Skin of body (tissue), 2 donors: ENCODE results near the gene PAEP. TPM values are rescaled to one million over a fixed set of nuclear protein-coding genes. Genes with fewer than 3 reads are reported as not detected.
"Not testable (repeated sequence)": the region's sequence is repeated elsewhere in the genome, so short reads cannot be mapped to it uniquely, and the experiment has no call there.

Experiments used
- DNase-seq: peaks from one replicate; lab custom pipeline; 2025; lab: John Stamatoyannopoulos, UW
- total RNA-seq: library from RNA; depleted of rRNA; stranded (reverse); fragments of >200 nt; gene quantifications from one replicate; pipeline ENCODE4 v1.2.3, GENCODE V29; 2014

Gene PAEP
- total RNA-seq, 1 donor from 2014 or later, result not detected

GRCh38 chr9:135549478-135550343, 11.8 kb upstream of the PAEP start:
- DNase-seq, result not testable (repeated sequence)

- no peak for DNase-seq
Observed at GRCh38 chr9:135550344-135550918, 11.1 kb upstream of the PAEP start.

- no peak for DNase-seq
Observed at GRCh38 chr9:135551031-135551430, 10.5 kb upstream of the PAEP start.

- no peak for DNase-seq
Observed at GRCh38 chr9:135551456-135551855, 10.1 kb upstream of the PAEP start.

- no peak for DNase-seq
Observed at GRCh38 chr9:135552021-135552697, 9.4 kb upstream of the PAEP start.

- DNase-seq, result no peak
Observed at GRCh38 chr9:135552698-135553171, 8.8 kb upstream of the PAEP start.

- DNase-seq, result no peak
Observed at GRCh38 chr9:135554718-135555117, 6.8 kb upstream of the PAEP start.

- DNase-seq, result no peak
Observed at GRCh38 chr9:135555203-135555602, 6.4 kb upstream of the PAEP start.

GRCh38 chr9:135555910-135556309, 5.6 kb upstream of the PAEP start:
- DNase-seq, result no peak

GRCh38 chr9:135559606-135560005, 1.9 kb upstream of the PAEP start:
- DNase-seq, result no peak

- DNase-seq, result no peak
Observed at GRCh38 chr9:135562235-135562745, 734 bp downstream of the PAEP start.

GRCh38 chr9:135563039-135563476, 1.5 kb downstream of the PAEP start:
- no peak for DNase-seq

- DNase-seq, result no peak
Observed at GRCh38 chr9:135563858-135564257, 2.3 kb downstream of the PAEP start.

- no peak for DNase-seq
Observed at GRCh38 chr9:135565141-135565628, 3.6 kb downstream of the PAEP start.

- no peak for DNase-seq
Observed at GRCh38 chr9:135565636-135566035, 4.1 kb downstream of the PAEP start.

- no peak for DNase-seq
Observed at GRCh38 chr9:135566552-135566951, 5.0 kb downstream of the PAEP start.

GRCh38 chr9:135567311-135567710, 5.8 kb downstream of the PAEP start:
- DNase-seq, result no peak

GRCh38 chr9:135568026-135568425, 6.5 kb downstream of the PAEP start:
- no peak for DNase-seq

- no peak for DNase-seq
Observed at GRCh38 chr9:135570456-135570855, 8.9 kb downstream of the PAEP start.

- no peak for DNase-seq
Observed at GRCh38 chr9:135572233-135572632, 10.7 kb downstream of the PAEP start.

- DNase-seq, result no peak
Observed at GRCh38 chr9:135573124-135573523, 11.6 kb downstream of the PAEP start.

GRCh38 chr9:135574331-135574730, 12.8 kb downstream of the PAEP start:
- DNase-seq, result no peak
